NB4 (cell line): ENCODE measurements around the gene MGAM2.

Experiments used
- DNase-seq: peaks from one replicate; pipeline ENCODE4 v3.0.0; 2010; ENCODE audit warnings: low read depth
- H3K4me3 ChIP-seq: one replicate; pipeline ENCODE4 v1.5.1; 2011; ENCODE audit warnings: mild to moderate bottlenecking, low read depth, low read length, moderate library complexity
- CTCF ChIP-seq: IDR thresholded peaks from one replicate; pipeline ENCODE4 v1.5.1; 2012; ENCODE audit warnings: low read depth, low read length
- MAX ChIP-seq: IDR thresholded peaks from 2 replicates; pipeline ENCODE4 v1.6.1; 2011; ENCODE audit warnings: low read depth, low read length
- MYC ChIP-seq: IDR thresholded peaks from 2 replicates; pipeline ENCODE4 v1.6.1; 2011; ENCODE audit warnings: low read depth, low read length
- POLR2A ChIP-seq: IDR thresholded peaks from 2 replicates; pipeline ENCODE4 v1.6.1; 2011; ENCODE audit warnings: mild to moderate bottlenecking; ENCODE audit not compliant: insufficient read length; ENCODE audit errors: extremely low read depth

The MGAM2 gene

GRCh38 chr7:142168746-142169145, 57.2 kb downstream of the MGAM2 start:
- peak; percentile 34 for DNase-seq
- H3K4me3 ChIP-seq, result no peak overlapping the region

GRCh38 chr7:142172932-142173331, 61.4 kb downstream of the MGAM2 start:
- TF ChIP-seq POLR2A (no peak), CTCF (no peak), MAX (no peak), MYC (no peak)
- no peak for DNase-seq
- no peak overlapping the region for H3K4me3 ChIP-seq

More at GRCh38 chr7:142168746-142169145, 57.2 kb downstream of the MGAM2 start:
- TF ChIP-seq MAX, result peak; percentile 86
- TF ChIP-seq MYC, result peak; percentile 73
- TF ChIP-seq POLR2A, result no peak

- DNase-seq, result peak; percentile 36
- no peak overlapping the region for H3K4me3 ChIP-seq
- no peak for TF ChIP-seq CTCF
- no peak for TF ChIP-seq MYC
- no peak for TF ChIP-seq POLR2A
Observed at GRCh38 chr7:142174441-142174840, 62.9 kb downstream of the MGAM2 start.

GRCh38 chr7:142175594-142175993, 64.1 kb downstream of the MGAM2 start:
- H3K4me3 ChIP-seq, result no peak overlapping the region
- TF ChIP-seq CTCF (no peak), POLR2A (no peak), MYC (no peak), MAX (no peak)
- no peak for DNase-seq

- TF ChIP-seq POLR2A, result no peak
- no peak for TF ChIP-seq MYC
- TF ChIP-seq MAX, result no peak
- TF ChIP-seq CTCF, result no peak
- peak; percentile 52 for DNase-seq
- no peak overlapping the region for H3K4me3 ChIP-seq
Observed at GRCh38 chr7:142176901-142177300, 65.4 kb downstream of the MGAM2 start.

- no peak overlapping the region for H3K4me3 ChIP-seq
- TF ChIP-seq CTCF, result no peak
- no peak for TF ChIP-seq POLR2A
- no peak for TF ChIP-seq MAX
- TF ChIP-seq MYC, result no peak
- DNase-seq, result peak; percentile 48
Observed at GRCh38 chr7:142177869-142178268, 66.4 kb downstream of the MGAM2 start.
